Thyroid gland (tissue), 4 donors: ENCODE measurements around the gene SLC4A7.

Experiments used
- POLR2A ChIP-seq, 2 donors: fragments of 450-650 bp; IDR thresholded peaks; one replicate each; pipeline ENCODE4 v1.6.1; 2017; ENCODE audit warnings: antibody characterized with exemption in 2 of 2, mild to moderate bottlenecking in 2 of 2, moderate library complexity in 1 of 2
- TF ChIP-seq, protein P1 (sequence below), 6 experiments: fragments of 200-600 bp in 3 of 6; fragments of 450-650 bp in 3 of 6; sonication (generic) in 3 of 6; IDR thresholded peaks; one replicate each; pipeline ENCODE4 v1.5.1; 2016 to 2019; ENCODE audit warnings: antibody characterized with exemption in 6 of 6, mild to moderate bottlenecking in 2 of 6, inconsistent platforms in 1 of 6, moderate library complexity in 1 of 6

DNA sequence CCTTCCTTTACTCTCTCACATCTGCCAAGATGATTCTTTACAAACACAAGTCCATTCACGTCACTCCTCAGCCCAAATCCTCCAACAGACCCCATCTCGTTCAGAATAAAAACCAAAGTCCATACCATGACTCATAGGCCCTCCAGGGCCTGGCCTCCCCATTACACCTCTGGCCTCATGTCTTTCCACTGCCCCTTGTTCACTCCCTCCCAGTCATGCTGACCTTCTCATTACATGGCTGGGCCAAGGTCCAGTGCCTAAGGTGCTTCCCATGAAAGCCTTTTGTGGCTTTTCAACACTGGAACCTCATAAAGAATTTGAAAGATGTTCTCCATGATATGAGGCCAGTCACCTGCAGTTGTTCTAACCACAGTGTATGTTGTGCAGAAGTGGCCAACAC lies 159.5 kb downstream of the SLC4A7 start:
- TF ChIP-seq, protein P1, sequence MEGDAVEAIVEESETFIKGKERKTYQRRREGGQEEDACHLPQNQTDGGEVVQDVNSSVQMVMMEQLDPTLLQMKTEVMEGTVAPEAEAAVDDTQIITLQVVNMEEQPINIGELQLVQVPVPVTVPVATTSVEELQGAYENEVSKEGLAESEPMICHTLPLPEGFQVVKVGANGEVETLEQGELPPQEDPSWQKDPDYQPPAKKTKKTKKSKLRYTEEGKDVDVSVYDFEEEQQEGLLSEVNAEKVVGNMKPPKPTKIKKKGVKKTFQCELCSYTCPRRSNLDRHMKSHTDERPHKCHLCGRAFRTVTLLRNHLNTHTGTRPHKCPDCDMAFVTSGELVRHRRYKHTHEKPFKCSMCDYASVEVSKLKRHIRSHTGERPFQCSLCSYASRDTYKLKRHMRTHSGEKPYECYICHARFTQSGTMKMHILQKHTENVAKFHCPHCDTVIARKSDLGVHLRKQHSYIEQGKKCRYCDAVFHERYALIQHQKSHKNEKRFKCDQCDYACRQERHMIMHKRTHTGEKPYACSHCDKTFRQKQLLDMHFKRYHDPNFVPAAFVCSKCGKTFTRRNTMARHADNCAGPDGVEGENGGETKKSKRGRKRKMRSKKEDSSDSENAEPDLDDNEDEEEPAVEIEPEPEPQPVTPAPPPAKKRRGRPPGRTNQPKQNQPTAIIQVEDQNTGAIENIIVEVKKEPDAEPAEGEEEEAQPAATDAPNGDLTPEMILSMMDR (IDR thresholded peaks at IDR 0.05), result no peak
- no peak for TF ChIP-seq POLR2A (IDR thresholded peaks at IDR 0.05)
